ENCODE results near the gene SLC36A3. TPM values are rescaled to one million over a fixed set of nuclear protein-coding genes. Genes with fewer than 3 reads are reported as not detected.

The SLC36A3 gene
- total and polyA plus RNA-seq, 2 of the 8 experiments (the other 6 are each of a cell fraction or from before 2014, with no cell fraction given) = not detected

DNA sequence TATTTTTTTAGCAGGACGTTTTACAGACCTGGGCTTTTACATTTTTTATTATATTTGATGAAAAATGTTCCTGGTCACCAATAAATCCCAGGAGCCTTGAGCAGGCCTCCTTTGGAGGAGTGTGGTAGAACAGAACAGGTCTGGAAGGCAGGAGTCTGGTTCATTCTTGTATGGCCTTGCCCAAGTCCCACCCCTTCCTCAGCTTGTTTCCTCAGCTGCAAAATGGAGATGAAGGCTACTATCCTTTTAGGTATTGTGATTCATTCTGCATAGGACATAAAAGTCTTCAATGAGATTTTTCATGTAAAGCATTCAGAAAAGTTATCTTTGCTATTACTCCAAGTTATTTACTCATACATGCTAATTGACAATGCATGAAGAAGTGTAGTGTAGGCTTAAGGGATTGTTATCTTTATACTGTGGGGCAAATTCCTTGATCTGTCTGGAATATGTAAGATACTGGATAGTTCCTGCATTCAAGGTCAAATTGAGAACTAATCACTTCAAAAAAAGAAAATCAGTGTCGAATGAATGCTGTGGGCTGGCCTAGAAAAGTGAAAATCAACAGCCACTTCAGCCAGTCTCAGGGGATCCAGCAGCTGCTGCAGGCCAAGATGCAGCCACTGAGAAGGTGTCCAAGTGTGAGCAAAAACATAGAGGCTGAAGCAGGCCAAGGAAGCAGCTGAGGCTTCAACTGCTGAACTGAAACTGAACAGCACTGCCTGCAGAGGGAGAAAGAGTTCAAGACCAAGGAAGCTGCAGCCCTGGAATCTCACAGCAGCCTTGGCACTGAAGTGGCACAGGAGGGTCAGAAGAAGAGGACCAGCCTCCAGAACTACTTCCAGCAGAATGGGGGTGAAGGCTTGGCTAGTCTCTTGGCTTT, 15.5 kb upstream of the SLC36A3 start:
- WGBS, 2 experiments (ENCODE audit: extremely low coverage in 1 of 2, insufficient coverage in 1 of 2, insufficient read length in 1 of 2, insufficient replicate concordance in 2 of 2, low coverage in 1 of 2, low lambda C conversion rate in 2 of 2, missing lambda C conversion rate in 1 of 2) = 79% methylated on average over 2 of the region's 2 CpGs; no CpG with 5 or more reads in 1 of the 2 experiments
- FAIRE-seq = no peak
- no peak for TF ChIP-seq EGR1 (IDR thresholded peaks at IDR 0.05; ENCODE audit: borderline replicate concordance, low read depth, low read length)
- TF ChIP-seq HDAC6 (IDR thresholded peaks at IDR 0.05; ENCODE audit: low read depth, low read length) = no peak
- no peak for TF ChIP-seq ZNF274 (IDR thresholded peaks at IDR 0.05; ENCODE audit: borderline replicate concordance, extremely low read depth, low read length)
- TF ChIP-seq, protein P1, sequence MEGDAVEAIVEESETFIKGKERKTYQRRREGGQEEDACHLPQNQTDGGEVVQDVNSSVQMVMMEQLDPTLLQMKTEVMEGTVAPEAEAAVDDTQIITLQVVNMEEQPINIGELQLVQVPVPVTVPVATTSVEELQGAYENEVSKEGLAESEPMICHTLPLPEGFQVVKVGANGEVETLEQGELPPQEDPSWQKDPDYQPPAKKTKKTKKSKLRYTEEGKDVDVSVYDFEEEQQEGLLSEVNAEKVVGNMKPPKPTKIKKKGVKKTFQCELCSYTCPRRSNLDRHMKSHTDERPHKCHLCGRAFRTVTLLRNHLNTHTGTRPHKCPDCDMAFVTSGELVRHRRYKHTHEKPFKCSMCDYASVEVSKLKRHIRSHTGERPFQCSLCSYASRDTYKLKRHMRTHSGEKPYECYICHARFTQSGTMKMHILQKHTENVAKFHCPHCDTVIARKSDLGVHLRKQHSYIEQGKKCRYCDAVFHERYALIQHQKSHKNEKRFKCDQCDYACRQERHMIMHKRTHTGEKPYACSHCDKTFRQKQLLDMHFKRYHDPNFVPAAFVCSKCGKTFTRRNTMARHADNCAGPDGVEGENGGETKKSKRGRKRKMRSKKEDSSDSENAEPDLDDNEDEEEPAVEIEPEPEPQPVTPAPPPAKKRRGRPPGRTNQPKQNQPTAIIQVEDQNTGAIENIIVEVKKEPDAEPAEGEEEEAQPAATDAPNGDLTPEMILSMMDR (IDR thresholded peaks at IDR 0.05; ENCODE audit: control extremely low read depth in 1 of 3, insufficient read depth in 1 of 3, low read depth in 1 of 3, low read length in 3 of 3) = peak; percentile 48 to 63 (median 55)
- TF ChIP-seq RFX5 (IDR thresholded peaks at IDR 0.05; ENCODE audit: borderline replicate concordance, low read depth, low read length) = no peak
- TF ChIP-seq KDM1A (IDR thresholded peaks at IDR 0.05; ENCODE audit: borderline replicate concordance, low read length) = no peak
- TF ChIP-seq RAD21 (IDR thresholded peaks at IDR 0.05 in 1 of 2, conservative IDR thresholded peaks at IDR 0.05 in 1 of 2; ENCODE audit: low read depth in 2 of 2, low read length in 2 of 2) = peak; percentile 62 to 77
- TF ChIP-seq BRCA1 (IDR thresholded peaks at IDR 0.05; ENCODE audit: low read depth, low read length) = no peak

More for the DNA sequence above, 15.5 kb upstream of the SLC36A3 start:
- Histone ChIP-seq H2BK15ac (ENCODE audit: low read length) (no peak overlapping the region), H4K91ac (replicated peaks; ENCODE audit: insufficient read length, low read length) (no peak overlapping the region), H3K4me1 (replicated peaks in 1 of 4; ENCODE audit: control insufficient read depth in 3 of 4, insufficient read depth in 4 of 4, low read length in 3 of 4) (peaks cover 0 to 2% (median 1%) of the 10 kb centered on the region in 4 experiments; a peak in 3 of 7 replicates), H3K4me3 (ENCODE audit: extremely low read depth in 1 of 4, insufficient read depth in 2 of 4, low read depth in 3 of 4, low read length in 4 of 4) (no peak overlapping the region), H3K27me3 (replicated peaks in 1 of 4; ENCODE audit: control insufficient read depth in 3 of 4, extremely low read depth in 1 of 4, insufficient read depth in 3 of 4, low read length in 3 of 4) (no peaks in the 10 kb centered on the region; a peak in 1 of 7 replicates), H2AK5ac (ENCODE audit: low read depth, low read length) (no peak overlapping the region), H3K27ac (ENCODE audit: low read depth, low read length) (no peak overlapping the region), H4K8ac (ENCODE audit: extremely low read depth, insufficient read depth, low read length) (no peak overlapping the region; the same call in 1 of the 2 replicates), H3K14ac (ENCODE audit: insufficient read length) (no peak overlapping the region), H3K79me2 (ENCODE audit: control insufficient read depth in 1 of 2, insufficient read depth in 2 of 2, low read length in 2 of 2) (no peaks in the 10 kb centered on the region), H3K18ac (ENCODE audit: extremely low read depth, low read length) (no peak overlapping the region), H3K23ac (ENCODE audit: insufficient read length) (no peak overlapping the region), H3K4me2 (ENCODE audit: insufficient read depth in 1 of 2, low read depth in 2 of 2, low read length in 2 of 2) (no peak overlapping the region), H3K56ac (replicated peaks; ENCODE audit: insufficient read length, low read depth, low read length) (no peak overlapping the region), H3K79me1 (ENCODE audit: low read depth, low read length) (no peaks in the 10 kb centered on the region), H3K4ac (replicated peaks; ENCODE audit: insufficient read length, low read depth, low read length) (no peak overlapping the region), H2BK120ac (replicated peaks; ENCODE audit: low read depth, low read length) (no peak overlapping the region), H2BK20ac (ENCODE audit: low read length) (no peak overlapping the region), H3K9ac (replicated peaks in 1 of 4; ENCODE audit: extremely low read depth in 1 of 4, low read depth in 3 of 4, low read length in 3 of 4) (no peak overlapping the region), H3K9me3 (ENCODE audit: insufficient read depth in 2 of 2, low read depth in 1 of 2, low read length in 1 of 2) (no peaks in the 10 kb centered on the region), H2BK5ac (ENCODE audit: low read depth, low read length) (no peak overlapping the region; the same call in 1 of the 2 replicates), H4K5ac (ENCODE audit: insufficient read length, low read depth, low read length) (no peak overlapping the region), H4K20me1 (replicated peaks in 1 of 2; ENCODE audit: control insufficient read depth in 1 of 2, insufficient read depth in 2 of 2, low read length in 2 of 2) (no peaks in the 10 kb centered on the region), H2BK12ac (ENCODE audit: low read depth, low read length) (no peak overlapping the region), H3K23me2 (ENCODE audit: low read depth, low read length) (no peaks in the 10 kb centered on the region), H2AFZ (ENCODE audit: low read length) (no peak overlapping the region), H3K36me3 (ENCODE audit: control insufficient read depth in 2 of 4, insufficient read depth in 4 of 4, low read length in 3 of 4) (no peaks in the 10 kb centered on the region)
- ChIA-PET POLR2A (ENCODE audit: partially characterized antibody) (no interaction called here), CTCF (ENCODE audit: partially characterized antibody) (interaction anchor here (0.7 to 4.8 kb wide), 14 partner anchors 16 to 401 kb away, joined by 3 to 45 read pairs (median 4); partner anchors contain the start of gene SLC36A3)
- DNase-seq (ENCODE audit: low read depth in 1 of 2, low spot score in 2 of 2) = no peak

Data from H1 (cell line).